CD4-positive, alpha-beta T cell (primary cell): ENCODE measurements around the gene GPSM3. TPM values are rescaled to one million over a fixed set of nuclear protein-coding genes. Genes with fewer than 3 reads are reported as not detected.

Source experiments
- ATAC-seq: fragments of 200-7000 bp; cut with Tn5 transposase; one replicate; pipeline ENCODE4 v1.10.0; 2022; ENCODE audit warnings: mild to moderate bottlenecking; ENCODE audit not compliant: poor library complexity
- CTCF ChIA-PET: fragments of 350-600 bp; sonication (Branson Sonifier 250); formaldehyde crosslinking; loops from one replicate; lab custom pipeline; 2021; ENCODE audit warnings: antibody characterized with exemption, inconsistent platforms; lab: Charles Lee
- POLR2A ChIA-PET: fragments of 350-600 bp; sonication (Branson Sonifier 250); formaldehyde crosslinking; loops from one replicate; lab custom pipeline; 2021; ENCODE audit warnings: antibody characterized with exemption, inconsistent platforms; lab: Charles Lee
- DNase-seq, 14 experiments: peaks; one replicate each; pipeline ENCODE4 v3.0.0-alpha.2; 2013 to 2020; ENCODE audit warnings: mixed read lengths in 2 of 14
- H3K27ac ChIP-seq, 2 donors: one replicate each; pipeline versions ENCODE4 v1.5.1 to v1.7.0; 2013; ENCODE audit warnings: low read length in 2 of 2, low read depth in 1 of 2, mild to moderate bottlenecking in 1 of 2
- H3K27me3 ChIP-seq, 2 experiments: 1 replicate in 1 of 2; 2 replicates in 1 of 2; pipeline versions ENCODE4 v1.6.1 to v1.7.0; 2013; ENCODE audit warnings: low read length in 2 of 2, control low read depth in 1 of 2, mild to moderate bottlenecking in 1 of 2, moderate library complexity in 1 of 2; ENCODE audit not compliant: insufficient read depth in 2 of 2, control insufficient read depth in 1 of 2
- H3K36me3 ChIP-seq: one replicate; pipeline ENCODE4 v1.6.1; 2013; ENCODE audit warnings: low read length, control low read depth; ENCODE audit not compliant: insufficient read depth
- H3K4me1 ChIP-seq: one replicate; pipeline ENCODE4 v1.6.1; 2013; ENCODE audit warnings: low read length, control low read depth; ENCODE audit not compliant: insufficient read depth
- H3K4me3 ChIP-seq: one replicate; pipeline ENCODE4 v1.5.1; 2013; ENCODE audit warnings: mild to moderate bottlenecking, low read length, moderate library complexity
- H3K9me3 ChIP-seq, 2 experiments: 1 replicate in 1 of 2; 2 replicates in 1 of 2; pipeline versions ENCODE4 v1.6.1 to v1.7.0; 2013; ENCODE audit warnings: low read length in 2 of 2, mild to moderate bottlenecking in 2 of 2, control low read depth in 1 of 2, moderate library complexity in 1 of 2; ENCODE audit not compliant: control insufficient read depth in 1 of 2, insufficient read depth in 1 of 2
- H3K27ac Mint-ChIP-seq: one replicate; pipeline ENCODE4 v1.8.0; 2020; ENCODE audit warnings: mixed read lengths
- H3K27me3 Mint-ChIP-seq: one replicate; pipeline ENCODE4 v1.8.0; 2021; ENCODE audit warnings: mixed read lengths
- H3K36me3 Mint-ChIP-seq: one replicate; pipeline ENCODE4 v1.8.0; 2021; ENCODE audit warnings: low read depth, mixed read lengths
- H3K4me1 Mint-ChIP-seq: one replicate; pipeline ENCODE4 v1.8.0; 2021; ENCODE audit warnings: low read depth, mixed read lengths
- H3K4me3 Mint-ChIP-seq: one replicate; pipeline ENCODE4 v1.8.0; 2020; ENCODE audit warnings: mild to moderate bottlenecking, mixed read lengths
- H3K9me3 Mint-ChIP-seq: one replicate; pipeline ENCODE4 v1.8.0; 2020; ENCODE audit warnings: mixed read lengths
- CTCF ChIP-seq: fragments of 200-600 bp; IDR thresholded peaks from one replicate; pipeline ENCODE4 v1.8.0; 2022; ENCODE audit warnings: antibody characterized with exemption, mild to moderate bottlenecking
- intact Hi-C, 2 experiments: fragments of 100-400 bp; cut with DNase I in 1 of 2; cut with micrococcal nuclease in 1 of 2; formaldehyde crosslinking; loops; one replicate each; pipeline versions ENCODE4 v1.15.1 to v1.9.0; 2023 to 2025; cut with DNase I, micrococcal nuclease
- total RNA-seq, 174 experiments: library from RNA in 2 of 174; stranded (reverse) in 2 of 174; gene quantifications; one replicate each; pipeline ENCODE4 v1.2.3 and lab custom pipeline; 2021 to 2026

The GPSM3 gene
- total RNA-seq, 2 experiments from 2014 or later, result 190 to 202 TPM

- peak overlapping the region; percentile 88 for H3K27ac Mint-ChIP-seq
- ChIA-PET POLR2A (interaction anchor here (0.5 to 2.2 kb wide), 3 partner anchors 22 to 44 kb away, joined by 5 to 8 read pairs (median 7); partner anchors contain the start of genes ATF6B and FKBPL), CTCF (interaction anchor here (1.7 kb wide), 1 partner anchor 34 kb away, joined by 4 read pairs; no protein-coding TSS in a partner anchor)
- Histone ChIP-seq H3K27ac (peak overlapping the region in 1 of 2 donors; percentile 29), H3K4me1 (peaks cover 65% of the 10 kb centered on the region), H3K27me3 (peaks cover 11 to 21% of the 10 kb centered on the region in 2 experiments), H3K9me3 (peaks cover 0 to 11% of the 10 kb centered on the region in 2 experiments), H3K4me3 (no peak overlapping the region), H3K36me3 (peaks cover 6% of the 10 kb centered on the region)
- no peak for TF ChIP-seq CTCF
- peaks cover 22% of the 10 kb centered on the region for H3K36me3 Mint-ChIP-seq
- peak in 1 of 14 experiments; percentile 14 for DNase-seq
- H3K9me3 Mint-ChIP-seq, result no peaks in the 10 kb centered on the region
- H3K4me3 Mint-ChIP-seq, result peak overlapping the region; percentile 89
- ATAC-seq, result no peak
- H3K27me3 Mint-ChIP-seq, result peaks cover 31% of the 10 kb centered on the region
- peaks cover 74% of the 10 kb centered on the region for H3K4me1 Mint-ChIP-seq
- intact Hi-C loops, result loop anchor here in 1 of 2 experiments (10.0 kb wide), 1 partner anchor 108 kb away; no protein-coding TSS in a partner anchor
Observed at GRCh38 chr6:32152769-32153563, 39.5 kb downstream of the GPSM3 start.

- peaks cover 69% of the 10 kb centered on the region for H3K4me1 ChIP-seq
- H3K9me3 Mint-ChIP-seq, result no peaks in the 10 kb centered on the region
- no peaks in the 10 kb centered on the region for H3K36me3 ChIP-seq
- H3K4me3 Mint-ChIP-seq, result peak within 1 kb of the TSS; percentile 89
- CTCF ChIA-PET, result interaction anchor here (1.7 to 1.8 kb wide), 2 partner anchors 33 to 43 kb away, joined by 4 read pairs; no protein-coding TSS in a partner anchor
- H3K27me3 Mint-ChIP-seq, result peaks cover 32% of the 10 kb centered on the region
- peak within 1 kb of the TSS; percentile 32 for H3K4me3 ChIP-seq
- no peak within 1 kb of the TSS for H3K27ac ChIP-seq
- peak within 1 kb of the TSS; percentile 88 for H3K27ac Mint-ChIP-seq
- ATAC-seq, result no peak
- H3K27me3 ChIP-seq, result peaks cover 11 to 26% of the 10 kb centered on the region in 2 experiments
- H3K9me3 ChIP-seq, result peaks cover 0 to 11% of the 10 kb centered on the region in 2 experiments
- peak in 3 of 14 experiments; percentile 32 to 43 (median 39) for DNase-seq
- peaks cover 15% of the 10 kb centered on the region for H3K36me3 Mint-ChIP-seq
- POLR2A ChIA-PET, result interaction anchor here (1.6 to 2.2 kb wide), 2 partner anchors 21 to 24 kb away, joined by 7 to 8 read pairs; partner anchors contain the start of genes ATF6B and FKBPL
- H3K4me1 Mint-ChIP-seq, result peaks cover 71% of the 10 kb centered on the region
- intact Hi-C loops, result loop anchor here in 1 of 2 experiments (10.0 kb wide), 1 partner anchor 107 kb away; no protein-coding TSS in a partner anchor
- TF ChIP-seq CTCF, result no peak
Observed at GRCh38 chr6:32151863-32152768, 40.3 kb downstream of the GPSM3 start, which contains the start of gene PRRT1. Gene PRRT1 (minus strand): TSS chr6:32151939. CDS start chr6:32151827, 112 bp downstream.
